ENCODE results near the gene DNM3.
"Not testable (repeated sequence)": the region's sequence is repeated elsewhere in the genome, so short reads cannot be mapped to it uniquely, and the experiment has no call there.

DNM3 gene

DNA sequence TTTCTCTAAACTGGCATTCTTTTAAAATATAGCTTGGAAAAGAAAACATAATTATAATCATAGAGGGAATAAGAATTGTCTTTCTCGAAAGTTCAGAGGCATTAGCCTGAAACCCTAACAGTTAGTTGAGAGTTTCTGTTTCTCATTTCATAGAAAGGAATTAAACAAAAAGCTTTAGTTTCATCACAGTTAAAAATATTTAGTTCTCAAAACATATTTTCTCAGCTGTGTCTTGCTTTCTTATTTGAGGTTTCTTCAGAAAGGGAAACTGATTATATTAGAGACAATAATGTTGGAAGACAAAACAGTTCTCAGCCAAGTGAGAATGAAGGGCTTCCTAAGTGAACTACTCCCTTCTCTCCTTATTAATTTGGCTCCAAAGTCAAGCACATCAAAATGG is 503.8 kb downstream of the DNM3 start:
- DNase-seq: no peak

DNA sequence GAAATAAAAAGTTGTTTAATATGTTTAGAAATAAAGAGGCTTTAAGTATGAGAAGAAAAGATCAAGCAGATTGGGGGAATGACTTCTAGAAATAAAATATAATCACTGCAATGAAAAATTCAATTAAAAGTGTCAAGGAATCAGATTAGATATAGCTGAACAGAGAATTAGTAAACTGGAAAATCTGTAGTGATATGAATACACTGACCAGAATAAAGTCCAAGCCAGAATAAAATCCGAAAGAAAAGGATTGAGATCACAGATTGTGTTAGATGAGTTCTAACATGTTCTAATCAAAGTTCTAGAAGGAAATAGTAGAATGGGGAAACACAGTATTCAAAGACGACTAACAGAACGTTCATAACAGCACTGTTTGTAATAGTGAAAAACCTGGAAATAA is 506.1 kb downstream of the DNM3 start:
- DNase-seq: no peak

DNA sequence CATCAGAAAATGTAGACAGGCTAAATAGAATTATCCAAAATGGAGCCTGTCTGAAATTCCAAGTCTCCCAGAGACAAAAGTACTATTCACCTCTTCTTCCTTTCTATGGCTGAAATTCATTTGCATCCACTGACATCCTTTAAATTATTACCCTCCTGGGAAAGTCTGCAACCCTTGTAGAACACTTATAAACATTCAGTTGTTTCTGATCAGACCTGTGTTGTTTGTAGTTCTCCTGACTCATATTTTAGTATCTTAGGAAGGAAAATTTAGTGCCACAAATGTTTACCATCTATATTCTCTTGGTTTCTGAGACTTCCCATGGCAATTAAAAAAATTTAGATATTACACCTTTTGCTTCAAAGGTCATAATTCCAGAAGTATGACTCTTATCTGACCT is 509.6 kb downstream of the DNM3 start:
- no peak for DNase-seq

DNA sequence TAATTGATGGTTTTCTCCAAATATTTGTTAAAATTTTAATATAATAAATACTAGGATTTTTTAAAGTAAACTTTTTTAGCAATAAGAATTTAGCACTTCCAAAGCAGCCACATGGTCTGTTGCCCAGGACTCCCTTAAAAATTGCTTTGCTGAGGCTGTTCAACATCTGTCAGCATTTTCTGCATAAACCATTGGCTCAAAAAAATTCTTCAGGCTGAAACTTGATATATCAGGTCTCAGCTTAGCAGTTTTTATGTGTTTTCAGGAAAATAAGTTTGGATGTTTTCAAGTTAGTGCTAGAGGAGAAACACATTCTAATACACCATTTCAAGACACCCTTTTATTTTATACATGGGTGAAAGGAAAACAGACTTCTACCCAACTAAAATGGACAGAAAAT is 510.0 kb downstream of the DNM3 start:
- DNase-seq: no peak

DNA sequence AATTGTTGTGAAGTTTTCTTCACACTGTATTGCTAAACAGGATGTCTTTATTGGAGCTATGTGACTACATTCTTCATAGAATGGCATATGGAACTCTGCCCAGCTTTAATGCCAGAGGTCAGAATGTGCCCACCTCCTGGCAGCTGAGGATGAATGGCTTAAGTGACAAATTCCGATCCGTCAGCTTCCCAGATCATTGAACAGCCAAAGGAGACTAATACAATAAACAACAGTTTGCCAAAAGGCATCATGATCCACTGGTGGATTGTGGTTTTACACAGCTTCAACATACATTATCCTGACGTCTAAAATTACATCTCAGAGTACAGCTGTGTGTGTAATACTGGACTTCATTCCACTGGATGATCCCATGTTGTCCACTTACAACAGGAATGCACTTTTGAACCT is 510.5 kb downstream of the DNM3 start:
- DNase-seq: no peak

DNA sequence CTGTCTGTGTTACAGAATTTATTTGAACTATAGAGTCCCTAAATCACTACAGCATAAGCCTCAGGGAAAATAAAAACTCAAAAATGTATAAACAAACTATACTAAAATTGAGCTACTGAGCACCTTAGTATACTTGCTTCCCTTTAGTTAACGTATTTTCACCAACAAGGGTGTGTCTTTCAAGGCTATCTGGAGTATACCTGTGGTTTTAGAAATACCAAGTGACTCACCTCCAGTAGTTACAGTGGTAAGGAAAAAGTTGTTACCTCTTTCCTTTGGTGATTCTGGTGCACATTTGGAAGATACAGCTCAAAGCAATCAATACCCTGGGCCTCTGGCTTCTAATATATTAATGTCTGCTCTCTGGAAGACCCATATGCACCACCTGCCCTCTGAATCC is 511.1 kb downstream of the DNM3 start:
- peak; percentile 55 for DNase-seq

DNA sequence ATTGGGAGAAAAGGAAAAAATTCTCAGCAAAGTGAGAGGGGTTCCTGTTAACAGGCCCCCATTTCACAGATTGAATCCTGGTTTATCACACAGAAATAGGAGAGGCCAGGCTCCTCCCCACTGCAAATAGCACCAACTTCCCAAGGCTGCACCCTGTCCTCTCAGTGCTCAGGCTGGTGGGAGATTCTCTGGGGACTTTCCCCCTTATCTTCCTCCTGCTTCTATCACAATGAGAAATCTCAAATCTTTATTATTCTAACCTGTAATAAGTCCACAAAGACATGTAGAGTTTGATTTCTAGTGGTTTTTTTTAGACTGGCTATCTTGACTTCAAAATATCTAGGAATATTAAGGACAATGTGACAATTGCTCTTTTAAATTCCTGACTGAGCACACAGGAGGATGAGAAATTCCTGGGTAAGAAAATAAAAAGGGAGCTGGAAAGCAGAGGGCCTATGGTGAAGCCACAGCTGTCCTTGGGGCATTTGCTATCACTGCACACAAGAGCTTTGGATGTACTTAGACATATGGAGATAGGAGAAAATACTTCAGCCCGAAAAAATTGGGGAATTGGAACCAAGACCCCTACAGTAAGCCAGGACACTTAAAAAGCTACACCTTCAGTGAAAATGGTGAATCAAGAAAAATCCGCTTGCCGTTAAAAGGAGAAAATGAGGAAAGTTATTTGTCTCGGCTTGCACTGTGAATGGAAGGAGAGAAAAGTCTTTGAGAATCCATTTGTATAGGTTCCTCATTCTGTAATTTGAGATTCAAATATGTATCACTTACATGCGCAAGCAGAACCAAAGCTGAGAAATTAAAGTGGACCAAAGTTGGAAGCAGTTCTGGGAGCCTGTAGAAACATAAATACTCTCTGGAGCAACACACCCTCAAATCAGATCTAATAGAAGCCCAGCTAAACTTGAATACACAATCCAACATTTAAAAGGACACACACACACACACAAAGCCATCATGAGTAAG is 513.3 kb downstream of the DNM3 start:
- DNase-seq: no peak

DNA sequence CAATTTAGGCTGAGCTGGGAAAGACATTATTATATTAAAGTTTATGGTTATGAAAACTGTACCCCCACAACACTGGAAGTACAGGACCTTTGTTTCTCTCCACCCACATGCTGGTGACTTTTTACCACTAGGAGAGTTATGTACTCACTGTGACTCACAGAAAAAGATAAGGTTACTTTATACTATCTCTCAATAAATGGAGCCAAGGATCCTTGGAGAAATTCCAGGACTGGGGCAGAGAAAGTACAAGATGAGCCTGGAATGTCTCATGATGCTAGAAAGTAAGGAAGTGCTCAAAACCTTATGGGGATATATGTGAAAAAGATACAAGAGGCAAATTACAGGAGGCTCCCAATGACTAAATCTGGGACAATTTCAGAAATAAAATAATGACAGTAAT is 515.3 kb downstream of the DNM3 start:
- no peak for DNase-seq

DNA sequence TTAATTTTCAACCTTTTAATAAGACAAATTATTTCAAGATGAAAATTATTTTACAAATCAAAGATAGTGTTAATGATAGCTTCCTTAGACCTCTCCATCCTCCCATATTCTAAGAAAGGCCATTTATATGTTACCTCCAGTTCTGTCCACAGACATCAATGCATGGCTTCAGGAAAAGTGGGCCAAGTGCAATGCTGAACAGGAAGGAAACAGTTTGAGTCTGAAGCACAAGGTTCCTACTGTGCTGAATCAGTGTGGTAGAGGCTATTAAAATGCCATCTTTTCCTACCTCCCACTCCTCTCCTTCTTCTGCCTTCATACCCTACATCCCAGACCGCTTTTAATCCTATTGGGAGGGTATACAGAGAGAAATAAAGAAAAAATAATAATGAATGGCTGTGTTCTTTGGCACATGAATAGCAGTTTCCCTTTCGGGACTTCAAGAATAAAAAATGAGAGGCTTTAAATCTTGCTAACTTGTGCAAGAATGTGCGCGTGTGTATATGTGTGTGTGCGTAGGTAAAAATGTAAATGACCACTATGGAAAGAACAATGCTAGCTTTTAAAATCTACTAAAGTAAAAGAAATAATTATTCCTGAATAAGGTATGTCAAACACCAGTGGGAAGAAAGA is 516.6 kb downstream of the DNM3 start:
- no peak for DNase-seq

DNA sequence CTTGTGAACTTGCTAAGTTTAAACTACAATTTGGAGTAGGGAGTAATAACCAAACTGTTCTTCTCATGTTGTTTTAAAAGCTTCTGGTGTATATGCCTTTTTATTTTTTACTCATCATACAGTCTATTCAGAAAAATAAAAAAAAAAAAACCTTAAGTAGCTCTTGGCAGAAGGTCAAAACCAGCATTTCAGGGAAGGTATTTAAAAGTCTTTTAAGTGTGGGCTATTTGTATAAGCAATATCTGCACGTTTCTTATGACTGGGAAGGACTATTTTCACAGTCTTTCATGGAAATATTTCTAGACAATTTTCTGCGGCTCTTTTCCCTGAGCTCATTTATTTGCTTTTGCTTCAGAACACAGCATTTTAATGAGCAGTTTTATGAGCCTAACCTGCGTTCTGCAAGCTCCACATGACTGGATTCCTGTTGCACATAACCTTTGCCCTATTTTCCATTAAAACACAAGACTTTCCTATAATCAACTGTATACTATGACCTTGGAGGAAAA is 518.2 kb downstream of the DNM3 start:
- no peak for DNase-seq

DNA sequence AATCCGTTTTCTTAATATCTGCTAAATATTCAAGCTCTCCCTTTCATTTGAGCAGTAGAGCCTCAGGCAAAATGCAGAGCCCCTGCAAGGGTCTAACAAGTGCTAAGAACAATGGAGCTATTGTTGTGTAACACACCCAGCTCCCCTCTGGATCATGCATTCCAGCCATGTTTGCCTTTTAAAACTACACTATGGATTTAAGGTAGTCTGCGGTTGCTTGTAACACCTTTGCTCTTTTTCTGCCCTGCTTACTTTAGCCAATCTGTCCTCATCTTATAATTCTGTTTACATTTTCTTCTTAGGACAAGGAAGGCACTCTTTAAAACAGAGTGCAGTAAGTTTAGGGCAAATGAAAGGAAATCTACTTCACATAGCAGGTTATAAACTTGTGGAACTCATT is 519.2 kb downstream of the DNM3 start:
- no peak for DNase-seq

DNA sequence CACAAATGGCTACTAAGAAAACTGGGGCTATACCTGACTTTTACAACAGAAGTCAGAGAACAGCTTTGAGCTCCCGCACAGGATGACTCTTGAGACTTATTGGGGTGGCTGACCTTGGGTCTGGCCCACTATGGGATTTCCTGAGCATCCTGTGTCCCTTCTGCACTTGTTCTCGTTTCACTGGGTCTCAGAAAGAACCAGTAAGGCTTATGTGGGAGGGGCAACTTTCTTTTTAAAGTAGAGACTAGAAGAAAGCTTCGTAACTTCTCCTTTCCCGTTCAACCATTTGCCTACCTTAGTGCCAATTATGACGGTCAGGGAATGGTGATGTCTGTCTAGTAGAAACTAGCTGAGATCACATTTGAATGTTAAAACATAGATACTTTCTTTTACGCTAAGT is 519.7 kb downstream of the DNM3 start:
- DNase-seq: no peak

DNA sequence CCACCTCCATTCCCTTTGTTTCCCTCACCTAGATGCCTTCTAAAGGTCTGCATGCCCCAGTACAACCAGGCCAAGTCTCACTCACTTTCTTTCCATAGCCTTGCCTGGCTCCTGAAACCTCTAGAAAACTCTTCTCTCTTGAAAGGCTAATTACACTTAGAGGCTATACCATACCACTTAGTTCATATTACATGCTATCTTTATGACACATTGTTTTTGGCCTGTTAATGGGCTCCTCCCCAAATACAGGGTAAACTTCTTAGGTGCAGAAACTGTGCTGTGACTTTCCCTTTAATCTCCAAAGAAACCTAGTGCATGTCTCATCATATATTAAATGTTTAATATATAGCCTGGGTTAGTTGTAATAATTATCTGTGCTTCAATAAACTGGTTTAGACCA is 522.6 kb downstream of the DNM3 start:
- no peak for DNase-seq

DNA sequence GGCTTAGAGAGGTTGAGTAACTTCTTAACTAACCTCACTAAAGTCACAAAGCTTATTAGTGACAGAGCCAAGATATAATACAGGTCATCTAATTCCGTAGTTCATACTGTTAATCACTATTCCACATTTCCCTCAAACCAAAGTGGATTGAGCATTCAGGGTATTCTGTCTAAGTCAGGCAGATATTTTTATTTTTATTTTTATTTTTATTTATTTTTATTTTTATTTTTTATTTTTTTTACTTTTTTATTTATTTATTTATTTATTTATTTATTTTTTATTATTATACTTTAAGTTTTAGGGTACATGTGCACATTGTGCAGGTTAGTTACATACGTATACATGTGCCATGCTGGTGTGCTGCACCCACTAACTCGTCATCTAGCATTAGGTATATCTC is 530.3 kb downstream of the DNM3 start:
- DNase-seq: not testable (repeated sequence)

DNA sequence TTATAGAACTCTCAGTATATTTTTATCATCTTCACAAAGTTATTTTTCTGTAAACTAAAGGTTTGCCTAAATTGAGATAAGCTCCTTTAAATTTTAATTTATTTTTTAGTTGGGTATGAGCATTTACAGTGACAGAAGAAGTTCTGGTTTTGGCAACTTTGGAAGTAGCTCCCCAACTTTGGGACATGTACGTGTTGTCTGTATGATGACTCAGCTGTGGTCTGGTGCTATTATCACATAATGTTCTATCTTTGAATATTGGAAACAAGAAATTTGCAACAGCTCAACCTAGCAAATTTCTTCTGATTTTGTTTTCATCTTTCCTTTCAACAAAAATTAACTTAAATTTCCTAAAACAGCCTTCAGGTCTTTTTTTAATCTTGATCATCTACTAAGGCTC is 532.6 kb downstream of the DNM3 start:
- DNase-seq: no peak

DNA sequence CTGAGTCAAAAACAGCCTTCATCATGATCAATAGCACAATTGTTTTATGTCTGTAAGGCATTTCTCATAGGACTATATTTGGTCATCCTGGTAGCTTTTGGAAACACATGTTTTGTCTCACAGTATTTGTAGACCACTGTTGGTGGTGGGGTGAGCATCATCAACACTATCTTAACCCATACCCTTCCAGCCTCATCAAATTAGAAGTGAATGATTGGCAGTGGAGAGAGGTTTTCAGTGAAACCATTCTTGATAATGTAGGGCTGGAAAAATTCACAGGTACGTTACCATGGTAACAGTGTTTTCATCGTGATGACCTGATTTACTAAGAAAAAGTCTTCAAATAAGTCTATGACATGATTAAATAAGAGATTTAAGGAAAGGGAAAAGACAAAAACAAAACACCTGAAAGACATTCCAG is 533.9 kb downstream of the DNM3 start:
- peak; percentile 57 for DNase-seq

DNA sequence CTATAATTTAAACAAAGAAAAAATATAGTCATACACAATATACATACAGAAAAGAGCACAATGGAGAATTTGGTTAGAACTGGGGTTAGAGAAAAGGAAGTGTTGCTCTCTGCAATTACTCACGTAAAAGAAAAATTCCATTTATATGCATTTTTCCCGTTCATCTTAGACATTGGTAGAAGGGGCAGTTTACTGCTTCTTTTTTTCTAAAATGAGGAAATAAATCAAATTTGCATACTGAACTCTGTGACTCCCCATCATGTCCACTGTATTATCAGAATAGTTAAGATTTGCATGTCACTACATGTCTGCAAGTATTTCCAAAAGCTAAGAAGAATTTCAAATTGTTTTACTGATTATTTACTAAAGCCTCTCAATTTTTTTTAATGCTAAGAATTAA is 535.1 kb downstream of the DNM3 start:
- no peak for DNase-seq

DNA sequence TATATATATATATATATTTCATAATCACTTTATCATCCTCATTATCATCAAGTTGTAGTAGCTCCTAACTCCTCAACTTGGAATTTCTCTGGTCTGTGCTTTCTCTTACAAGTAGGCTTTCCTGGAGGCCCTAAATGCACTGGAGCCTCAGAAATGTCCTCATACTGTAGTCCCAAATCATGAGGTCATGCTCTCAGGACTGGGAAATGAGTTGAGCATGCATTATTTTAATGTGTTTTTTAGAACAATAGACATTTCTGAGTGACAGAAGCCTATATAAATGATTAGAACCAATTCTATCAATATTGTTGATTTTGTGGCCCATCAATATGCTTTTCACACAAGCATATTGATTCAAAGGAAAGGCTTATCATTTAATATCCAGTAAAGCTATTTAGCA is 536.3 kb downstream of the DNM3 start:
- no peak for DNase-seq

DNA sequence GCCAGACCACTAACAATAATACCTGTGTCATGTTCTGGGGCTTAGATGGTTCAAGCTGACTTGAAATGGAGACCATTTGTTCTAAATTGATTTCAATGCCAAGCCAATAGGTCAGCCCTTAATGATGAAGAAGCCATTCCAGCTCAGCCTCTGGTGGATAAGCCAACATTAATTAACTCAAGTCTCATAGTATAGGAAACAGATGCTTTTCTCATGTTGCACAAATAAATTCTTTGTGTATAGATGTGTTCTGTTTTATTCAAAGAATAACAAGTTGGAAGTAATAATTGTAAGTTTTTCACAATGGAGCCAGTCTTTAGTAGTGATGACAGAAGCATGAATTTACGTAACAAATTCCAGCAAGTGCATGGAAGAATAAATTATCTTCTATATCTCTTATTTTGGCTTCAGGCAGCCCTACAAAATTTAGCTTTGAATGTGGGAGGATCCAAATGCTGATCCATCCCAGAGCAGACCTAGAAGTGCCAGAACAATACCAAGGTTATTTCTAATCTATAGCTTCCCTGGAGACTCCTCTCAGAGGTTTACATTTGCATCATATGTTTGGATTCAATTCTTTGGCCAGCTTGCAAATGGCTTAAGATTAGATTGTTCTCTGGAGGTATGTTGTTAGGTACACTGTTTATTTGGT is 536.9 kb downstream of the DNM3 start:
- DNase-seq: no peak

DNA sequence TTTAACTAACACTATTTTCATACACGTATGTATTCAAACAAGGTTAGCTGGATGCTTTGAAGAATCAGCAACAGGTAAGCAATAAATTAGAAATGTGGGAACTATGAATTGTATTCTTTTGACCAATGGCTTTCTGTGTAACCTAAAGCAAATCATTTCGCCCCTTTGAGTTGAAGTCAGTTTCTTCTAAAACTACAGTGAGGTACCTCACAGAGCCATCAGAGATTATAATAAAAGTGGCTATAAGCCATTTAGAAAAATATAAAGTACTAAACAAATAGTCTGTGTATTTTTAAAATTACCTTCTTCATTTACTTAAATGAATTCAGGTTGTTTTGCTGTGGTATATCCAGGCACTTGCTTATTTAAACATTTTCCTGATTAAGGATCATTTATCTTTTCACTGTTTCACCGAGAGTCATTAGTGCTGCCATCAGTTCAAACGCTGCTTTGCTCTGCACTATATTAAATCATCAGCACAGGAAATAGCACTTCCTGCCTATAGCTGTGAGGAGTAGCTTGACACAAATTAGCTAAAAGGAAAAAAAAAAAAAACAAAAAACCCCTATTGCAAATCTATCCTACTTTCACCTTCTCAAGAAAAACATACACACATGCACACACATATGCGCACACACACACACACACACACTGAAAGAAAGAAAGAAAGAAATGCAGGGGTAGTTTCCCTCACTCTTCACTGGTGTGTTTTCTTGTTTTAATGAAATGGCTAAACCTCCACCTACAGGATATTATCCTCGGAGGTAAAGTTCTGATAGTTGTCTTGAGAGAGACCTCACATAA is 539.3 kb downstream of the DNM3 start:
- peak; percentile 80 for DNase-seq

DNA sequence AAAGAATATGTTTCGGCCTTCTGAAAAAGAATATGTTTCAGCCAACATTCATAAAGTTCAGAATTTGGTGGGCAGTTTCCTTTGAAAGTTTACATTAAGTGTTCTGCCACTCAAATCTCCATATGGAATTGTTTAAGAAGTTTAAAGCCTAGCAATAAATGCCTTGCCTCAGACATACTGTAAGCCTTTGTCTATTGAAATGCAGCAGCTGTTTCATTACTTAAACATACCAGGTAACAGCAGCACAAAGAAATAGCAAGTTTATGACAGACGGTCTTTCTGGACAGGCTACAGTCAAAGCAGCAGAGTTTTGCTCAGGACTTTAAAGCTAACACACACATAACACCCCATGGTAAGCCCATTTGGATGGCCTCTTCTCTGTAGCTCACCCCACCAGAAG is 540.6 kb downstream of the DNM3 start:
- DNase-seq: no peak

DNA sequence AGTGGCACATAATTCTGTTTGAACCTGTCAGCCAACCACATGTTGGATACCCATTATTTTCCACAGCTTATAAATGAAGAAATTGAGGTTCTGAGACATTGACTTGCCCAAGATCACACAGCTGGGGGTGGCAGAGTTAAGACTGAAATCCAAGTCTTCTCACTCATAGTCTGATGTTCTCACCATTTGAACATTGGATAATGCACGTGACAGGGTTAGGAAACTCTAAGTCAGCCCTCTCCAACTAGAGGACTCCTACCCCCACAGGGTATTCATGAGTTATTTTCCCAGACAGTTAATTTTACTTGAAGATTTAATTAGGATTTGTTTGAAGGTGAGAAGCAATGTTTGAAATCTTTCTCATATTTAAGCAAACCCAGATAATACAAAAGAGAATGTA is 541.1 kb downstream of the DNM3 start:
- no peak for DNase-seq

DNA sequence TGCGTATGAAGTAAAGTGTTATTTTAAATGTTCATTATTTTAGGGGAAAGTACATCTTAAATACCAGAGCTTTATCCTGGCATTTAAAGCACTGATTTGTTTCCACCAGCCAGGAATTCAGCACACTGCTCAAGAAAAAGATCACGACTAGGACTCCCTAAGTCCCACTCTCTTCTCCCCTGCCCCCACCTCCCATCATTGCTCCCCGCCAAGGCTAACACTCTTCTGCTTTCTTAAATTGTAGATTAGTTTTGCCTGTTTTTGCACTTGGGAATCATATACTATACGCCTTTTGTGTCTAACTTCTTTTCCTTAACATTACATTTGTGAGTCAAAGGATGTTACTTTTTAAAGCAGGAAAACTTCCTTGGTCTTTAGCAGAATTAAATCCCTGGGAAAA is 541.7 kb downstream of the DNM3 start:
- DNase-seq: no peak
